CMK (cell line): ENCODE data around the gene CCM2.
"Not testable (repeated sequence)": the region's sequence is repeated elsewhere in the genome, so short reads cannot be mapped to it uniquely, and the experiment has no call there.

ENCODE experiments used
- DNase-seq: peaks from one replicate; pipeline ENCODE4 v3.0.0-alpha.2; 2010; ENCODE audit warnings: low read depth

Gene CCM2

GRCh38 chr7:44982535-44982923 is 17.5 kb upstream of the CCM2 start:
- DNase-seq: no peak

- no peak for DNase-seq
Measured at GRCh38 chr7:44982970-44983369, 17.0 kb upstream of the CCM2 start.

DNA sequence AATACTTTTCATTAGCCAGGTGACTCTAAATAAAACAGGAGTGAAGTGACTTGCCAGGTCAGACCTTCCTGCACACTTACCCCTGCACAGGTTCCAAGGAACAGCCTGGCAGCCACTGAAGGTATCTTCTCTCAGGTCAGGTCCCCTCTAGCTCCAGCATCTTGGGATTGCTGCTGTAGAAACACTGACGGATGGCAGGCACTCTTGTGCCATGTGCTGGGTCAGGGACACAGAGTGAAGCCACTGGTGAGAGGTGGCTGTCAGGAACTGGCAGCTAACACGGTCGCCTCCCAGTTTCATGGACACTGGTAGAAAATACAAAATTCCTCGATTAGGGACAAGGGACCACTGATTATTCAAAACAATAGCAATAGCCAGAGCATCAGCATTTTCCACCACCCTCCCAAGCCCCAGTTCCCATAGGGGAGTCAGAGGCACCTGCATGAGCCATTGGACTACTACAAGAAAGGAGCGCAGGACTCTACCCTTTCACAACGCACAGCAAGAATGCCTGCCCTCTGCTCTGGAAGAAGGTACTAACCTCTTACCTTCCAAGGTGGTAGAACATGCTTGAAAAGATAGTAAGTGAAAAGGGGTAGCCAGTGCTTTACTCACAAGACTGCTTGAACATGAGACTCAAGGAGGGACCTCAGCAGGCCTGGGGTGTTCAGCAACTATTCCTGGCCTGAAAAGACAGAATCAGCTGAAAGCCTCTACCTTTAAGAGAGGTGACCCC is 16.1 kb upstream of the CCM2 start:
- no peak for DNase-seq

DNA sequence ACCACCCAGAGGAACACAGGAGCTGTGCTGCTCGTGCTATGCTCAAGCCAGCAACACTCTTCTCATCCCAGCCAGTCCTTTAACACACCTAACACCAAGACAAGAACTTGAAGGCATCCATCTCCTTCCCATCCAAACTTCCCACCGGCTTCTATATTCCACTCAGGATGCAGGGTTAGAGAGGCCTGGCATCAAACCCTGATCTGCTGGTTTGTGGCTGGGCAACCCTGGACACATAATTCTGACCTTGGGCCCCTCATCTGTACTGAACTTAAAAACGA is 15.6 kb upstream of the CCM2 start:
- DNase-seq: no peak

- no peak for DNase-seq
Measured at GRCh38 chr7:44985033-44985695, 14.8 kb upstream of the CCM2 start.

- no peak for DNase-seq
Measured at GRCh38 chr7:44985900-44986217, 14.1 kb upstream of the CCM2 start.

- peak; percentile 95 for DNase-seq
Measured at GRCh38 chr7:44986218-44987053, 13.6 kb upstream of the CCM2 start.

DNA sequence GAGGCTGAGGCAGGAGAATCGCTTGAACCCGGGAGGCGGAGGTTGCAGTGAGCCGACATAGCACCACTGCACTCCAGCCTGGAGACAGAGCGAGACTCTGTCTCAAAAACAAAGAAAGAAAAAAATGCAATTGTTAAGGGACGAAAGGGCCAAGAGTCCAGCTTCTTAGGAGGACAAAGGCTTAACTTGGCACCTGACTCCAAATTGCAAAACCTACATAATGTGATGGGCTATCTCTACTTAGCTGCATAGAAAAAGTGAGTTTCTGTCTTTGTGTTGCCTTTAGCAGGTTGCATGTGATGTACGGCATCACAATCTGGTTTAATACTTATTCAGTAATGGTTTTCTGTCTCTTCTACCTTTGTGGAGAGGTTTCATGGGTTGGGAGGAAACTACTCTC is 12.5 kb upstream of the CCM2 start:
- no peak for DNase-seq

DNA sequence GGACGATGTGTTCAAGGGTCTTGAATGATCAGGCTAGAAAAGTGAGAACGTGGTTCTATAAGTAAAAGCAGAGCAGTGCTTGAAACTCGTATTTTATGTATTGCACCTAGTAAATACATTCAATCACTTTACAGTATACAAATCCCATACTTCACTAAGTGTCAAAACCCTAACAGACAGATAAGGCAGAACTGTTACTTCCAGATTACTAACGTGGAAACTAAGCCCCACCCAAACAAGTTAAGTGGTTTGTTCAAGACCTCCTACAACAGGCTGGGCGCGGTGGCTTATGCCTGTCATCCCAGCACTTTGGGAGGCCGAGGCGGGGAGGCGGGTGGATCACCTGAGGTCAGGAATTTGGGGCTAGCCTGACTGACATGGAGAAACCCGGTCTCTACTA is 12.0 kb upstream of the CCM2 start:
- DNase-seq: no peak

GRCh38 chr7:44988701-44989100 is 11.3 kb upstream of the CCM2 start:
- no peak for DNase-seq

- DNase-seq: no peak
Measured at GRCh38 chr7:44989132-44989531, 10.9 kb upstream of the CCM2 start.

GRCh38 chr7:44990109-44991023 is 9.6 kb upstream of the CCM2 start:
- no peak for DNase-seq

GRCh38 chr7:44992004-44992795 is 7.8 kb upstream of the CCM2 start:
- not testable (repeated sequence) for DNase-seq

DNA sequence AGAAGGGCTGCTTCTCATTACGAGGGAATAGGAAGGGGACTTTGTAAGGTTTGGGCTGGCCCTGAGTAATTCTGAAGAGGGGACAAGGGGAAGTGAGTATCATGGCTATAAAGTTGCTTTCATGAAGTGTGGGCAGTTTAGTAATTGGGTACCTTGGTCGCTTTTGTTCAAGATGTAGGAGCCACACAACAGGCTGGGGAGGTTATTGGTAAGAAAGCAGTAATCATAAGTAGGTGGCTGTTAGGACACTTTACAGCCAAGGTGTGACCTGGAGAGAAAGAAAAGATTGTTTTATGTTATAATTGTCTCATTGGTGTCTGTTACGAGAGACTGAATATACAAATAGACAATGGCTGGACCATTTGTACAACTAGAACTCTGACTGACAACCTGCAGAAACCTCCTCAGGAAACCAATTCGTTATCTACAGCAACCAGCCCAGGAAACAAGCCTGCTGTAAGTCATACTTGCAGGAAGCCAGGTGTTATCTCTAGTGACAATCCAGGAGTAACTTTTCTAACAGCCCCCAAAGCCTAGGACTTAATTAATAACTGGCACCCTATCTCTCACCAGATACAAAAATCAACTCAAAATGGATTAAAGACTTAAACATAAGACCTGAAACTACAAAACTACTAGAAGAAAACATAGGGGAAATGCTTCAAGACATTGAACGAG is 5.0 kb upstream of the CCM2 start:
- DNase-seq: peak; percentile 90

DNA sequence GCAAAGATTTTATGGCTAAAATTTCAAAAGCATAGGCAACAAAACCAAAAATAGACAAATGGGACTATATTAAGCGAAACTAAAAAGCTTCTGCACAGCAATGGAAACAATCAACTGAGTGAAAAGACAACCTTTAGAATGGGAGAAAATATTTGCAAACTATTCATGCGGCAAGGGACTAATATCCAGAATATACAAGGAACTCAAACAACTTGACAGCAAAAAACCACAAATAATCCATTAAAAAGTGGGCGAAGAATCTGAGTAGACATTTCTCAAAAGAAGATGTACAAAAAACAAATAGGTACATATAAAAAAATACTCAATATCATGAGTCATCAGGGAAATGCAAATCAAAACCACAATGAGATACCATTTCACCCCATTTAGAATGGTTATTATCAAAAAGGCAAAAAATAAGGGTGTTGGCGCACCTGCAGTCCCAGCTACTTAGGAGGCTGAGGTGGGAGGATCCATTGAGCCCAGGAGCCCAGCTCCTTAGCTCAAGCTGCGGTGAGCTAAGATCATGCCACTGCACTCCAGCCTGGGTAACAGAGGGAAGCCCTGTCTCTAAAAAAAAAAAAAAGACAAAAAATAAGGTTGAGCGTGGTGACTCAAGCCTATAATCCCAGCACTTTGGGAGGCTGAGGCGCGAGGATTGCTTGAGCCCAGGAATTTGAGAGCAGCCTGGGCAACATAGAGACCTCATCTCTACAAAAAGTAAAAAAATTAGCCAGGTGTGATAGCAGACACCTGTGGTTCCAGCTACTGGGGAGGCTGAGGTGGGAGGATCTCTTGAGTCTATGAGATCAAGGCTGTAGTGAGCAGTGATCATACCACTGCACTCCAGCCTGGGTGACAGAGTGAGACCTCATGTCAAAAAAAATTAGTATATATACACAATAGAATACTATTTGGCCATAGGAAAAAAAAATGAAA is 4.2 kb upstream of the CCM2 start:
- DNase-seq: no peak

DNA sequence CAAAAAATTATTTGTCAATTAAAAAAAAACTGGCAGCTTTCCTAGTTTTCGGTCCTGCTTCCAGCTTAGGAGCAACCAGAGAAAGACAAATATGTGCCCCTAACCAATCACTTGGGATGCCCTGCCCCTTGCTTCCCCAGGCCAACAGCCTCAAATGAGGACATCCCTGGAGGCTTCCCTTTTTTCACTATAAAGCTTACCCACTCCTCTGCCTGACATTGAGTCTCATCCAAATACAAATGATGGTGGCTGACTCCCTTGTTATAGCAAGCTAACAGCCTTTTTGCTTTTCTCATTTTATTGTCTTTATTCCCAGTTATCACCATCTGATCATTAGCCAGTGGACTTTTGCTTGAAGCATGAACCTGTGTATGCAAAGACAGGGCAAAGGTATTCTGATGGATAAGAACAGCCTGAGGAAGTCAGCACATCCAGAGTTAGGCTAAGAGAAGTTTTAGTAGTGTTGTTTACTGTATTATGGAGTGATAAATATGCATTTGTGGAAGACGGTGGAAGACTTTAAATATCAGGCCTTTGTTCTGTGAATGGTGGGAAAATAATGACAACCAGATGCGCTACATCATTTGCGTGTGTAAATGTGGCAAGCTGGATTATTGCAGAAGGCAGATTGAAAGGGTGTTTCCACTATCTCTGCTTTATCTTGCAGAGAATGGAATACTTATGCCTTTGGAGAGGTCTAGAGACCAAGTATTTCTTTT is 1.7 kb upstream of the CCM2 start:
- no peak for DNase-seq

DNA sequence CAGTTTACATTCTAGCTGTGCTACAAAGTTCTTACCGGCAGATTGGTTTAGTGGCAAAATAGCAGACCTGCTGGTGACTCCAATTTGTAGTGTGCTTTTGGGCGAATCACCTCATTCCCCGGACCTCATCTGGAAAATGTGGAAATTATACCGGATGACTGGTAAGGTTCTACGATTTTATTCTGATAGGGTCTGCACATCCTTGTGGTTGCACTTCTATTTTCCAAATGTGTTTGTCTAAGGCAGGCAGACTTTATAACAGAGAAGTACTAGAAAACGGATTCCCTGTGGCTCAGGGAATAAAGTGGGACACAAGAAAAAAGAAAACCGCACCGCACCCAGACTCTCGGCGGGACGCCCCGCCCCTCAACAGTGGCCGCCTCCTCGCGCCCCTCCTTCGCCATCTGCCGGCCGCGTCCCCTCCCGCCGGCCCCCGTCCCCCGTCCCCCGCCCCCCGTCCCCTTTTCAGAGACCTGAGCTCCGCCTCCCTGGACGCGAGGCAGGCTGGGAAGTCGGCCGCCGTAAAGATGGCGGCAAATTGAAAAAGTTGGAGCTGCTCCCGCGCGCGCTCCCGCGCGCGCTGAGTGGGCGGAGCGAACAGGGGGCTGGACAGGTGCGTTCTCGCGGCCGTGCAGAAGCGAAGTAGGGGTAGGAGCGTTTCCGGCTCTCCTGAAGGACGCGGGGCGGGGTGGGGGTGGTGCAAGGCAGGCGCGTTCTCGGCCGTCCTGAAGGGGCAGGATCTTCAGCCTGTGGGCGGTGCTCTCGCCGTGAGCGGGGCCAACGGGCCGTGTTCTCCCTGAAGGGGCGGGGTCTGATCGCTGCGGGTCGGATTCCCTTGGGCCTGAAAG is 532 bp upstream of the CCM2 start:
- peak; percentile 94 for DNase-seq

GRCh38 chr7:45001138-45001694 is 1.2 kb downstream of the CCM2 start:
- DNase-seq: no peak
